Measurements from ENCODE around the gene ART3.

DNA sequence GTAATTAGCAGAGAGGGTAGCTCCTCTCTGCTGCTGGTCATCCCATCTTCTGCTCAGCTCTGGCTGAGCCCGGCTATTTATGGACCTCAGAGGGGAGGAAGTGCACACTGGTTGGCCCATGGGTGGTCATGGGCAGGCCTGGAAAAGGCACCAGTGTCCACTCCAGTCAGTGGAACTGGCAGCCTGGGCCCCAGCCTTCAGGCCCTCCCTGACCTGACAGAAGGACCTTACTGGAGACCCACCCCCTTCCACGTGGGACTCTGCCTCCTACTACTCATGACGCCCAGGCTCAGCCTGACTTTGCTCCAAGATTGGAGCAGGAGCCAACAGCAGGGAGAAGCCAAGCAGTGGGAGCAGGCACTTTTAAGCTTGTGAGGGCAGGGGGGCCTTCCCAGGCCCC is 8.0 kb upstream of the ART3 start:
- TF ChIP-seq EP300 (IDR thresholded peaks at IDR 0.05; ENCODE audit: low read depth) (no peak), POLR2A (IDR thresholded peaks at IDR 0.05) (no peak), POLR2AphosphoS5 (IDR thresholded peaks at IDR 0.05) (no peak)
- TF ChIP-seq, protein P1, sequence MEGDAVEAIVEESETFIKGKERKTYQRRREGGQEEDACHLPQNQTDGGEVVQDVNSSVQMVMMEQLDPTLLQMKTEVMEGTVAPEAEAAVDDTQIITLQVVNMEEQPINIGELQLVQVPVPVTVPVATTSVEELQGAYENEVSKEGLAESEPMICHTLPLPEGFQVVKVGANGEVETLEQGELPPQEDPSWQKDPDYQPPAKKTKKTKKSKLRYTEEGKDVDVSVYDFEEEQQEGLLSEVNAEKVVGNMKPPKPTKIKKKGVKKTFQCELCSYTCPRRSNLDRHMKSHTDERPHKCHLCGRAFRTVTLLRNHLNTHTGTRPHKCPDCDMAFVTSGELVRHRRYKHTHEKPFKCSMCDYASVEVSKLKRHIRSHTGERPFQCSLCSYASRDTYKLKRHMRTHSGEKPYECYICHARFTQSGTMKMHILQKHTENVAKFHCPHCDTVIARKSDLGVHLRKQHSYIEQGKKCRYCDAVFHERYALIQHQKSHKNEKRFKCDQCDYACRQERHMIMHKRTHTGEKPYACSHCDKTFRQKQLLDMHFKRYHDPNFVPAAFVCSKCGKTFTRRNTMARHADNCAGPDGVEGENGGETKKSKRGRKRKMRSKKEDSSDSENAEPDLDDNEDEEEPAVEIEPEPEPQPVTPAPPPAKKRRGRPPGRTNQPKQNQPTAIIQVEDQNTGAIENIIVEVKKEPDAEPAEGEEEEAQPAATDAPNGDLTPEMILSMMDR (IDR thresholded peaks at IDR 0.05): no peak
